Measurements from ENCODE around the gene MAP3K15.

DNA sequence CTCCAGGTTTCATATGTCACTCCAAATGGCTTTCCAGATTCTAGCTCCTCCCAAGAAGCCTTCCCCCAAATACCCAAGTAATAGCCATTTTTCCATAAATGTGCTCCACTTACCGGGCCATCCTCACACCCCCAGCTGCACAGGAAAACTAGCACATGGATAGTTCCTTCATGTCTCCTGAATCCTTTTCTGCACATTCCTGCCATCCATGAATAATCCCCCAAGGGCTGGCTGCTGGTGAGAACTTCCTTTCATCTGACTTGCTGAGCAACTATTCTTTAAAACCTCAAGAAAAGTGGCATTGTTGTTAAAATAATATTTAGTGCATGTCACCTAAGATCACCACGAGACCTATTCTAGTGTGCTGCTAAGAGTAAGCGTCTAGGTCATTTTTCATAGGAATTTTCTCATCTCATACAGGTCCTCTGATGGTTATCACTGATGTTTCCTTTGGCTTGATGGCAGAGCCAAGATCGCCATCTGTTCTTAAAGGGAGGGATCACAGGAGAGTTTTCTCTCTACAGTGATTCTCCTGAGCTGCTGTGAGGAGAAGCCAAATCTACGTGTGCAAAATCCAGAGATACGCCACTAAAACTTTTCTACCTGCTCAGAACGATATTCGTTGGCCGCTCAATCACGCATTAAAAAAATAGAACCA, 71.3 kb downstream of the MAP3K15 start:
- TF ChIP-seq, protein P1, sequence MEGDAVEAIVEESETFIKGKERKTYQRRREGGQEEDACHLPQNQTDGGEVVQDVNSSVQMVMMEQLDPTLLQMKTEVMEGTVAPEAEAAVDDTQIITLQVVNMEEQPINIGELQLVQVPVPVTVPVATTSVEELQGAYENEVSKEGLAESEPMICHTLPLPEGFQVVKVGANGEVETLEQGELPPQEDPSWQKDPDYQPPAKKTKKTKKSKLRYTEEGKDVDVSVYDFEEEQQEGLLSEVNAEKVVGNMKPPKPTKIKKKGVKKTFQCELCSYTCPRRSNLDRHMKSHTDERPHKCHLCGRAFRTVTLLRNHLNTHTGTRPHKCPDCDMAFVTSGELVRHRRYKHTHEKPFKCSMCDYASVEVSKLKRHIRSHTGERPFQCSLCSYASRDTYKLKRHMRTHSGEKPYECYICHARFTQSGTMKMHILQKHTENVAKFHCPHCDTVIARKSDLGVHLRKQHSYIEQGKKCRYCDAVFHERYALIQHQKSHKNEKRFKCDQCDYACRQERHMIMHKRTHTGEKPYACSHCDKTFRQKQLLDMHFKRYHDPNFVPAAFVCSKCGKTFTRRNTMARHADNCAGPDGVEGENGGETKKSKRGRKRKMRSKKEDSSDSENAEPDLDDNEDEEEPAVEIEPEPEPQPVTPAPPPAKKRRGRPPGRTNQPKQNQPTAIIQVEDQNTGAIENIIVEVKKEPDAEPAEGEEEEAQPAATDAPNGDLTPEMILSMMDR (conservative IDR thresholded peaks at IDR 0.05; ENCODE audit: low read depth, low read length) = no peak
- TF ChIP-seq EZH2 (IDR thresholded peaks at IDR 0.05; ENCODE audit: low read length, unreplicated experiment) = no peak
